Measurements from ENCODE around the gene VASH1. TPM values are rescaled to one million over a fixed set of nuclear protein-coding genes. Genes with fewer than 3 reads are reported as not detected.
"Not testable (repeated sequence)": the region's sequence is repeated elsewhere in the genome, so short reads cannot be mapped to it uniquely, and the experiment has no call there.

Gene VASH1
- polyA plus RNA-seq (ENCODE audit: insufficient read length in 10 of 10), result 10 to 100 TPM; 45.4 to 65.4 (median 49.4) TPM
- long read RNA-seq, donor 1, full-length matches to known transcripts, result 7 of 7 reads
- long read RNA-seq, donor 1, partial matches to known transcripts, result 0 of 7 reads
- long read RNA-seq, donor 1, other reads (novel, unspliced or antisense), result 0 of 7 reads
- long read RNA-seq, donor 2, full-length matches to known transcripts, result 2 of 2 reads
- long read RNA-seq, donor 2, partial matches to known transcripts, result 0 of 2 reads
- long read RNA-seq, donor 2, other reads (novel, unspliced or antisense), result 0 of 2 reads
- long read RNA-seq, donor 3, result 0 reads
- long read RNA-seq, donor 4, full-length matches to known transcripts, result 1 of 1 reads
- long read RNA-seq, donor 4, partial matches to known transcripts, result 0 of 1 reads
- long read RNA-seq, donor 4, other reads (novel, unspliced or antisense), result 0 of 1 reads
- long read RNA-seq, donor 5, full-length matches to known transcripts, result 9 of 9 reads
- long read RNA-seq, donor 5, partial matches to known transcripts, result 0 of 9 reads
- long read RNA-seq, donor 5, other reads (novel, unspliced or antisense), result 0 of 9 reads
- long read RNA-seq, donor 6, full-length matches to known transcripts, result 3 of 53 reads
- long read RNA-seq, donor 6, partial matches to known transcripts, result 50 of 53 reads
- long read RNA-seq, donor 6, other reads (novel, unspliced or antisense), result 0 of 53 reads
- long read RNA-seq, donor 7, full-length matches to known transcripts, result 7 of 7 reads
- long read RNA-seq, donor 7, partial matches to known transcripts, result 0 of 7 reads
- long read RNA-seq, donor 7, other reads (novel, unspliced or antisense), result 0 of 7 reads
- long read RNA-seq, donor 8, full-length matches to known transcripts, result 2 of 2 reads
- long read RNA-seq, donor 8, partial matches to known transcripts, result 0 of 2 reads
- long read RNA-seq, donor 8, other reads (novel, unspliced or antisense), result 0 of 2 reads
- long read RNA-seq, donor 9, full-length matches to known transcripts, result 3 of 3 reads
- long read RNA-seq, donor 9, partial matches to known transcripts, result 0 of 3 reads
- long read RNA-seq, donor 9, other reads (novel, unspliced or antisense), result 0 of 3 reads

DNA sequence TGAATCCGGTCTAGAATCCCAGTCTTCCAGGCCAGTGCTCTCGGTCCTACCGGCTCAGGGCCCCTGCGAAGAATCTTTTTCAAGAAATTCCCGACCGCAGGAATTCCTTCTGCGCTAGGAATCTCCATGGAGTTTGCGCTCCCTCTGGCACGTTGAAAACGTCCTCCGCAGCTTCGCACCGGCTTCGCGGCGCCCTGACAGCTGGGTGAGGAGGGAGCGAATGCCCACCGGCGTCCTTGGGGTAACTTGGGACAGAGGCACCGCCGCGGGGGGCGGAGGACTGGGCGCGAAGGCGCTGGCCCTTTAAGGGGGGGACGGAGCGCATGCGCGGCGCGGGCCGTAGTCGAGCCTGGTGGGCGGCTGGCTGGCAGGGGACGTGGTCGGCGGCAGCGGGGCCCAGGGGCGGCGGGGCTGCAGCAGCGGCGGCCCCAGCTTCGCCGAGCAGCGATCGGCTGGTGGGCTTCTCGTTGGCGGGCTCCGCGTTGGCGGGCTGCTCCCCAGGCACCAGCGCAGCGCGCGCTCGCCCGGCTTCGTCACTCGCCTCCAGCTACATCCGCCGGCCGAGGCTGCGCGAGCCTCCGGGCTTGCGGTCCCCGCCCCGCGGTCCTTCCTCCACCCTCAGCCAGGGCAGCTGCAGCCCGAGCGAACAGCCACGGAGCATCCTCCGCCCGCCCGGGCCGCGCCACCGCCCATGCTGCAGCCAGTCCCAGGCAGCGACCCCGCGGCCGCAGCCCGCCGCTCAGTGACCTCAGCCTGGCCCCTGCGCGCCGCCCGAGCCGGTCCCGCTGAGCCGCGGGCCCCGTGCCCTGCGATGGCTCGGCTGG lies at the start of gene VASH1:
Gene VASH1, plus strand, starts transcription at position 333 of the 824 bp plus-strand sequence. CDS start 1,354 bp downstream, outside the sequence.
- peak; percentile 58 to 92 (median 77) for DNase-seq

DNA sequence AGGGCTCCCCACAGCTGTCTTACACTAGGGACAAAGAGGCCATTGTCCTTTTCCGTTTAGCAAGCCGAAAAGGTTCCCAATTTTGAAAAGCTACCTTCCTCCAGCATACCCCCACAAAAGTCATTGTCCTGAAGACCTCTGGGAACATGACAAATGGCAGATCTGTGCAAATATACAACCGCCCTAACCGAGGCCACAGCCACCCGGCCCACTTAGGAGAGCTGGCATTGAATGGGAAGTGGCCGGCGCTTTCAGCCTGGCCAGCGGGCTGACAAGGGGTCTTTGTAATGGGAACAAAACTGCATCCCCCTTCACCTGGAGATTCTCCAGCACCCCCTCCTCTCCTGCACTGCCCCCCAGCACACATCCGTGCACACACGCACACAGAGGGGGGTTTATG lies 48.1 kb upstream of the VASH1 start:
- no peak for DNase-seq

DNA sequence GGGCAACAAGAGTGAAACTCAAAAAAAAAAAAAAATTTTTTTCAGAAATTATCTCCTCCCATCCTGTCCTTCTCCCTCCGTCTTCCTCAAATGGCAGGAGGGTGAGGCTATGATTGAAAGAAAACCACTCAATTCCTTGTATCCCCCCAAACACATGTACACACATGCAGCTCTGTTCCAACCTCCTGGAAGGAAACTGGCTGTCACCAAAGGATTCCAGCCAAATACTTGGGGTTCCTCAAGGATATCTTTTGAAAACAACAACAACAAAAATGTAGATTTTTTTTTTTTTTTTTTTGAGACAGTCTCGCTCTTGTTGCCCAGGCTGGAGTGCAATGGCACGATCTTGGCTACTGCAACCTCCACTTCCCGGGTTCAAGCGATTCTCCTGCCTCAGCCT lies 46.8 kb upstream of the VASH1 start:
- DNase-seq, result no peak

DNA sequence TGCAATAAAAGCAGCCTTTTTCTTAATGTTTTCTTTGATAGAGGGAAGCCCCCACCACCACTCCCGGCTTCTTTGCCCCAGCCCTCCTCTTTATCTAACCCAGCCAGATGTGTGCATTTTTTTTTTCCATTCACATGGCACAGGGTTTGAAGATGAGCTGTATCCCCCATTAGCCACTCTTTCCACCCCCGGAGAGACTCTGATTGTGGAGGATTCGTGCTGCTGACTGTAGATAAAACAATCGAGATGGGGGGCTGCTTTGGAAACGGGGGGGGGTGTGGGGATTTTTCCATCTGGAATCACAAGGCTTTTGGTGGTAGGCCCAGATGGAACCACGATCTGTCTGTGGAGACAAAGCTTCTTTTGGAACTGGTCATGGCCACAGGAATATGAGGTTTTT lies 46.2 kb upstream of the VASH1 start:
- peak in 2 of 3 donors; percentile 31 to 32 for DNase-seq

DNA sequence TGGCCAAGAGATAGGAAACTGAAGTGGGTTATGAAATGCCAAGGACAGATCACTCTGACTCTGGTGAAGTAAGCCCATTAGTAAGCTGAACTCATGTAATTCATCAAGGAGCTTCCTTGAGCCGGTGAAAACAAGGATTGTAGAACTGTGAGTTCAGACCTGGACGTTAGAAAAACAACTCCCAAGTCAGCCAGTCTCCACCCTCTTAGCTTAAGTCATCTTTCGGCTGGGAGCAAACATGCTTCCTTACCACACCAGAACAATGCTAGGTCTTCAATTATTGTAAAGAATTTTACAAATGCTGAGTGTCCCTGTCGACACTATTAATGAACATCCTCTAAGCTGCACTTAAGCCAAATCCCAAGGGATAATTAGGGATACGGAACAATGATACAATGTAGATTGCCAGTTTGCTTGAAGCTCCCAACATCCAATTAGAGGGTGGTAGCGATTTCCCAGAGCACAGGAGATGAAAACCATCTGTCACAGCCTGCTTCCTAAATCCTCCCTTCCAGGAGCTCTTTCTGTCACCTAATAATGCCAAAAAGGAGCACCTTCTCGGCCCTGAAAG lies 45.7 kb upstream of the VASH1 start:
- peak in 2 of 3 donors; percentile 55 to 75 for DNase-seq

DNA sequence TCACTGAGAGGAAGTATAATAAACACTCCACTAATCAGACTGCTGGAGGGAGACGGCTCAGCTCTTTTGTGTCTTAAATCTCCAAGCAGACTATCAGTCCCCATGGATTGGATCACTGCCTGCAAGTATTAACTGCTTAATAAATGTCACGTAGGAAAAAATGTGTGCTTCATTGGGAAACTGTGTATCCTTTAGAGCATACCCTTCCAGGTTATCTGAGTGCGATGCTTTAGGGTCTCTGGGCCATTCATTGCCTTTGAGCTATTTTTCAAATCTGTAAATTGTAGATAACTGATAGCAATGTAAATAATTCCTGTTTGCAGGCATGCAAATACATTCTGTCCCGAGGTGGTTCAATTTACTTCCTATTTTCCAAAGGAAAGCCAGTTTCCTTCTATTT lies 45.0 kb upstream of the VASH1 start:
- DNase-seq, result no peak

DNA sequence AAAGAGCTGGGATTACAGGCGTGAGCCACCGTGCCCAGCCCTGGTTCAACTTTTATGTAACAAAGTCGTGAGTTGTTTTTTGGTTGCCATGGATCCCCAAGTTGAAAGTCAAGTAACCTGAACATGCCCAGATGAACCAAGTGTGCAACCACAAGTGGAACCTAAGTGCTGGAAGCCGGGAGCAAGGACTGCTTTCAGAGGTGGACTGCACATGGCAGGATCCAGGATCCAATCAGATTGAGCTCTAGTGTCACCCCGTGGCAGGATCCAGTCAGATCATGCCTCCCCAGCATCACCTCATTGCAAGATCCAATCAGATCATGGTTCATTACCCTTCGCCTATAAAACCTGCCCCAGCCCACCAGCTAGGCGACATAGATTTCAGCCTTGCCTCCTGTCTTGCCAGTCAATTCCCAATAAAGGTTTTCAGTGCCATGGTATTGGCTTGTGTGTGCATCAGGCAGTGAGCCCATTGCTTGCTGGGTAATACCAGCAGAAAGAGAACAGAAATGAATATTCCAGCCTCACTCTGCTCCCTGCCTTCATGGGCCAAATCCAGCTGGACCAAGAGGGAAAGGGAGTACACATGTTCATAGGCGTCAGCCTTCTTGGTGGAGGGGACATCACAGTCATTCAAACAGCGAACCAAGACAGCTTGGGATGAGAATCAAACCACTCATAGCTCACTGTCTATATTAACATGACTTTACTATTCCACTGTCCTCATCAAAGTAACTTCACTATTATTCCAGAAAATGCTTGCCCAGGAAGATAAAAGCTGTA lies 43.6 kb upstream of the VASH1 start:
- DNase-seq, result peak in 2 of 3 donors; percentile 30 to 52

DNA sequence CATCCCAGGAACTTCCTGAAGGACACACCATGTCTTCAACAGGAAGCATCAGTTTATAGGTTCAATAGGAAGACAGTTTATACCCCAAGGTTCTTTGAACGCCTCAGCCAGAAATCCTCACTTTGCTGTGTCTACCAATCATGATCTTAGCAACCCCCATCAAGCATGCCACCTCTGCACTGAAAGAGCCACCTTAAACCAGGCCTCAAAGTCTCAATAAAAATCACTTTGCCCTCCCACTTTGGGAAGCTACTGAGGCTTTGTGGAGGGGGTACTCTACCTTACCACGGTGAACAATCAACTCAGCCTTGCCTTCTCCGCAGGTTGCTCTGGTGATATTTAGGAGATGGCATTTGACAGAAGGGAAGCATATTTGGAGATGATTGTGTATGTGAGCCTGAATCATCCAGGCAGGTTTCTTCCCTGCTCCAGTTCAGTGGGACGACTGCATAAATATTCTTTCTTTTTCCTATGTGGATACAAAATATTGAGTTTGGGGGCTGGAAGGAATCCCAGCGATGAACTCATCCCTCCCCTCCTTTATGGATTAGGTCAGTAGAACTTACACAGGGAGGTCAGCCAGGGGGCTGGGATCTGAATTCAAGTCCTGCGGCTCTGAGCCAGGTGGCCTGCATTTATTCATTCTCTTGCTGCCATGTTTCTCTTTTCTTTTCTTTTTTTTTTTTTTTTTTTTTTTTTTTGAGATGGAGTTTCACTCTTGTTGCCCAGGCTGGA lies 42.8 kb upstream of the VASH1 start:
- DNase-seq, result peak; percentile 71 to 93 (median 92)

DNA sequence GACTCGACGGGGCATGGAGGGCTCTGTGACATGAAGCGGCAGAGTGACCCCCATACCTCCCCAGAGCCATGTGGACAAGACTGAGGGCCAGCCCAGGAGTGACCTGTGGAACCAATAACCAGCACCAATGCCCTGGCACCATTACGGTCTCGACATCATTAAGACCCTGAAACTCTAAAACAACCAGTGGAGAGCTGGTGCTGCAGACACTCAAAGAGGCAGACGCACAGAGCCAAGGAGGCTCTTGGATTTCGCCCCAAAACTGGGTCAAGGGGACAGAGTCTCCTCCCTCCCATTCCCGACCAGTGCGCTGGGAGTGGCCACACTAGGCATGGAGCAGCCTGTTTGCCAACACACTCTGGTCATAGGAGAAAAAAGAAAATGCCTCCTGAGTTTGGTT lies 41.6 kb upstream of the VASH1 start:
- DNase-seq, result no peak

DNA sequence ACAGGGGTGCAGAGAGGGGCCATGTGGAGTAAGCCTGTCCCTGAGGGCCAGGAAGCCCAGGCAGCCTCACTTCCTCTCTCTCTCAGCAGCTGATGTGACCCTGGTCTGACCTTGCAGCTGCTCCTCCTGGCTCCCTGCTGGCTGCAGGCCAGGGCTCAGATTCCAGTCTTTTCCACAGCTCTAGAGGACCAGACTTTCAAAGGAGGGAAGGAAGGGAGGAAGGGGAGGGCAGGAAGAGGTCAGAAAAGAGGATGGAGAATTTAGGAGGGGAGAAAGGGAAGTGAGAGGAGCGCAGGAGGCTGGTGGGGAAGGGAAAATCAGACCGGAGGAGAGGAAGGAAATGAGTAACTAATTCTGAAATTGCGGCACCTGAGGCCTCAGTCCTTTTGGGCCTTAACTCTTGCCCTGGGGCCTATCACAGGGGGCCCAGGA lies 40.9 kb upstream of the VASH1 start:
- peak; percentile 77 to 95 (median 90) for DNase-seq

DNA sequence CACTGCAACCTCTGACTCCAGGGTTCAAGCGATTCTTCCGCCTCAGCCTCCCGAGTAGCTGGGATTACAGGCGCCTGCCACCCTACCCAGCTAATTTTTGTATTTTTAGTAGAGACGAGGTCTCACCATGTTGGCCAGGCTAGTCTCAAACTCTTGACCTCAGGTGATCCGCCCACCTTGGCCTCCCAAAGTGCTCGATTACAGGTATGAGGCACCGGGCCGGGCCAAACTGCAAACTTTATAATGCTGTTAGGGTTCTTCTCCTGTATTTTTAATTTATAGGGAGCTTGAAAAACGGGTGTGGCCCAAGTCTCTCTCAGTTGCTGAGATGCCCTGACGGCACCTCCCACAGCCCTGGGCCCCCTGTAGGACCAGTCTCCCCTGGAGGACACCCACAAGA lies 39.8 kb upstream of the VASH1 start:
- not testable (repeated sequence) for DNase-seq

DNA sequence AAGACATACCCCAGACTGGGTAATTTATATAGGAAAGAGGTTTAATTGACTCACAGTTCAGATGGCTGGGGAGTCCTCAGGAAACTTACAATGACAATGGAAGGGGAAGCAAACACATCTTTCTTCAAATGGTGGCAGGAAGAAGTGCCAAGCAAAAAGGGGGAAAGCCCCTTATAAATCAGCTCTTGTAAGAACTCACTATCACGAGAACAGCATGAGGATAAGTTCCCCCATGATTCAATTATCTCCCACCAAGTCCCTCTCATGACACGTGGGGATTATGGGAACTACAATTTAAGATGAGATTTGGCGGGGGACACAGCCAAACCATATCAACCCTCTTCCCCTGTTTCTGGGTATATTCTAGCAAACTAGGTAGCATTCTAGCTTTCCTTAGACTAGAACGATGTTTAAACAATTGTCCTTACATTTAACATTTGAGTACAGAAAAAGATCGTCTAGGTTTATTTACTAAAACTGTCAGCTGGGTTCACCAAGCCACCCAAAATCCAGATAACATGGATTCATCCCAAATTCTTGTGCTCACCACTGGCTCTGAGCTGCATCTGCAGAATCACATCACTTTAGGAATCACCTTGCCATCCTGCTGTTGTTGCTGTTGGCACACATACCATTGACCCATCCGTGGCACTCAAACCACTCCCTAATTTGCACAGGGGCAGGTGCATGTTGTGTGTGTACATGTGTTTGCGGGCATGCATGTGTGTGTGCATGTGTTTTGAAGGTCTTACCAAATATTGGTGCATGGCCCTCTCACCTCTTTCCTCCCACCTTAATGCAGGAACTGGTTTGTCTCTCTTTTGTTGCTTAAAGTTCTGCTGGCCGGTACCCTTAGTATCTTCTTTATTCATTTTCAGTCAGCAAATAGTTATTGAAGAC lies 36.4 kb upstream of the VASH1 start:
- DNase-seq, result no peak

DNA sequence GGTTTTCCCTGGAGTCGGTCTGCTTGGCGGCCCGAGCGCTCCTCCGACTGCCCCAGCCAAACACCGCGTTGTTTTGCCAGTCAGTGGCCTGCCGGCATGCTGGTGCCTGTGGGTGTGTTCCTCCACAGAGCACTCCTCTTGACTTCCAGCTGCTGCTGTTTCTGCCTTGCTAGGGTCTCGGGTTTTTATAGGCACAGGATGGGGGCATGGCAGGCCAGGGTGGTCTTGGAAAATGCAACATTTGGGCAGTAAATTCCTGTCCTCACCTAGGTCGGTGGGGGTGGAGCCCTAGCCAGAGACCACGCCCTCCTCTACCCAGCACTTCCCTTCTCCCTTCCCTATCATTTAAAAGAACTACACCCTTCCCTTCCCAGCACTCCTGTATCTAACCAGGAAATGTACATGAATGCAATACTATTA lies 34.7 kb upstream of the VASH1 start:
- no peak for DNase-seq

DNA sequence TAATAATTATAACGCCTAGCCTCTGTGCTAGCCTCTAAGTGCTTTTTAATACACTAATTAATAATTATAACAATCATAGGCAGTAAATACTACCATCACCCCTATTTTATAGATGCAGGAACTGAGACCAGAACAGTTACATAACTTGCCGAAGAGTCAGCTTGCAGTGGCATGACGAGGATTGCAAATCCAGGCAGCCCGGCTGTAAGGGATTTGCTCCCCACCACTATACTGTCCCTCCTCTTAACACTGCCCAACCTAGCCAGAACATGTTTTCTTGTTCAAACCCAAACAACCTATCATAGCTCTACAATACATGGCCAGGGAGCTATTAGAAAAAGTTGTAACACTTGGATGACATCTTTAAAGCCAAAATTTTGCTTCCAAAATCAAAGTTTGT lies 33.9 kb upstream of the VASH1 start:
- no peak for DNase-seq

DNA sequence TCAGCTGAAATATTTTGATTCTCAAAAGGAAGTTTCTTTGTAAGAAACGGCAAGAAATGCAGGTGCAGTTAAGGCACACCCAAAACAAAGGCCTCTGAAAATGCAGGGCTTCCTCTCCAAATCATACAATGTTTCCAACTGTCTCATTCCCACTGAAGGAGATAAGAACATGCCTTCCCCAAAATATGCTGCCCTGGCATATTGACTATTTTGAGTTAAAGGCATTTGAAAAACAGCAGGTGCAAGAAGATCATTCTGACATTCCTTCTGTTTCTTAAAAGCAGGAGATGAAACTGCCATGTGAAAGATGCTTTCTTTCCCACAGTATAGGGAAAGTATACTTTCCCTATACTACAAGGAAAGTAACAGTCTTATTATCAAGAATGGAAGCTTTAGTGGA lies 33.4 kb upstream of the VASH1 start:
- no peak for DNase-seq

DNA sequence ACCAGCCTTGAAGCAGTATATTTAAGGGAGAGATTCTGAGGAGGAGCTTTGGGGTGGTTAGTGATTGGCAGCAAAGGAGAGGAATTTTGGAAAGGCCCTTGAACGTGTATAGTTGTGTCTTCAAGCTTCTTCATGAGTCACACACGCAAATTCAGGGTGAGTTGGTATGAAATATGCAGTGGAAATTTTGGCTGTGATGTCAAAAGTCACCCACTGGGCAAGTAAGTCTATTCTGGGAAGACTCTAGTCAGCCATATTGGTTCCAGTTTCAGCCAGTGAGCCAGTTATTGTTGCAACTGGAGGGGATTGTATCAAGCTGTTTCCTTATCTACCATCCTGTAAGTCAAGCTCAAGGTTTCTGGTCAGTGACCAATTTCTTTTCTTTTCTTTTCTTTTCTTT lies 32.0 kb upstream of the VASH1 start:
- no peak for DNase-seq

DNA sequence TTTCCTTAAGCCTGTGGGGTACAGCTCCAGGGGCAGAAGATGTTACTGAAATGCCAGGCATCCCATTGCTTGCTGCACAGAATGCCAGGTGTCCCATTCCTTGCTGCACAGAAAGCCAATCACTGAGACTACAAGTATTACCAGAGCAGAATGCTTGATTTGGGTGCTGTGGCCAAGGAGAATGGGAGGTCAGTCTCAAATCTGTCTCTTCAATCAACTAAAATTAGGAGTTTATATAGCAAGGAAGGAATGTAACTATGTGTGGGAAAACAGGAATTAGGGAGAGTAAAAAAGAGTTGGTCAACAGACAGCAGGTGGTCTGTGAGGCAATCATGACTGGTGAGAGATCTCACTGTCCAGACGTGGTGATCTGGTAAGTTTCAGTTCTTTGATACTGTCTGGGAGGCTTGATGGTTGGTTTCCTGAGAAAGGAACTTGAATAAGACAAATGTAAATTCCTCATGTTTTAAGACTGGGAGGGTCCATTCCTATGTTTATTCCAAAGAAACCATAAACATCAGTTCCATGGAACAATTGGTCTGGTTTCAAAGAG lies 31.2 kb upstream of the VASH1 start:
- DNase-seq, result no peak

DNA sequence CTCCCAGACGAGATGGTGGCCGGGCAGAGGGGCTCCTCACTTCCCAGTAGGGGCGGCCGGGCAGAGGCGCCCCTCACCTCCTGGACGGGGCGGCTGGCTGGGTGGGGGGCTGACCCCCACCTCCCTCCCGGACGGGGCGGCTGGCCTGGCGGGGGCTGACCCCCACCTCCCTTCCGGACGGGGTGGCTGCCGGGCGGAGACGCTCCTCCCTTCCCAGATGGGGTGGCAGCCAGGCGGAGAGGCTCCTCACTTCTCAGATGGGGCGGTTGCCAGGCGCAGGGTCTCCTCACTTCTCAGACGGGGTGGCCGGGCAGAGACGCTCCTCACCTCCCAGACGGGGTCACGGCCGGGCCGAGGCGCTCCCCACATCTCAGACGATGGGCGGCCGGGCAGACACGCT lies 26.8 kb upstream of the VASH1 start:
- DNase-seq, result not testable (repeated sequence)
